ENCODE measurements around the gene PDSS2.

DNA sequence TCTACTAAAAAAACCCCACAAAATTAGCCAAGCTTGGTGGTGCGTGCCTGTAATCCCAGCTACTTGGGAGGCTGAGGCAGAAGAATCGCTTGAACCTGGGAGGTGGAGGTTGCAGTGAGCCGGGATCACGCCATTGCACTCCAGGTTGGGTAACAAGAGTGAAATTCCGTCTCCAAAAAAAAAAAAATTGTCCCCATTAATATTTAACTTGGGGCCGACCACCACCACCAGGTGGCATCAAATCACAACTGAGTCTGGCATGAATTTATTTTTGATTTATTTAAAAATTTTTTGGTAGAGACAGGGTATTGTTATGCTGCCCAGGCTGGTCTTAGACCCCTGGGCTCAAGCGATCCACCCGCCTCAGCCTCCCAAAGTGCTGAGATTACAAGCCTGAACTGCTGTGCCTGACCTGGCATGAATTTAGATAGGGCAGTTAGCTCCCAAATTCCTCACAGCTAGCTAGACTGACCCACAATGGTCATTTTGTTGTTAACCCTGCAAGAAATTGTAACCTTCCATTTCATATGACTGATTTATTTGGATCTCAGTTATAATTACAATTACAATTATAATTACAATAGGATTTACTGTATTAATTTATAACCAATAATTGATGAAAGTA, 326.9 kb downstream of the PDSS2 start:
- TF ChIP-seq MXI1 (IDR thresholded peaks at IDR 0.05; ENCODE audit: low read depth, low read length) (no peak), YY1 (IDR thresholded peaks at IDR 0.05; ENCODE audit: low read depth) (no peak), POLR2AphosphoS5 (IDR thresholded peaks at IDR 0.05; ENCODE audit: low read depth, low read length) (no peak), SMC3 (IDR thresholded peaks at IDR 0.05; ENCODE audit: low read depth, low read length) (peak; percentile 55)
- TF ChIP-seq, protein P1, sequence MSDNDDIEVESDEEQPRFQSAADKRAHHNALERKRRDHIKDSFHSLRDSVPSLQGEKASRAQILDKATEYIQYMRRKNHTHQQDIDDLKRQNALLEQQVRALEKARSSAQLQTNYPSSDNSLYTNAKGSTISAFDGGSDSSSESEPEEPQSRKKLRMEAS (IDR thresholded peaks at IDR 0.05; ENCODE audit: low read depth): no peak
- TF ChIP-seq, protein P2, sequence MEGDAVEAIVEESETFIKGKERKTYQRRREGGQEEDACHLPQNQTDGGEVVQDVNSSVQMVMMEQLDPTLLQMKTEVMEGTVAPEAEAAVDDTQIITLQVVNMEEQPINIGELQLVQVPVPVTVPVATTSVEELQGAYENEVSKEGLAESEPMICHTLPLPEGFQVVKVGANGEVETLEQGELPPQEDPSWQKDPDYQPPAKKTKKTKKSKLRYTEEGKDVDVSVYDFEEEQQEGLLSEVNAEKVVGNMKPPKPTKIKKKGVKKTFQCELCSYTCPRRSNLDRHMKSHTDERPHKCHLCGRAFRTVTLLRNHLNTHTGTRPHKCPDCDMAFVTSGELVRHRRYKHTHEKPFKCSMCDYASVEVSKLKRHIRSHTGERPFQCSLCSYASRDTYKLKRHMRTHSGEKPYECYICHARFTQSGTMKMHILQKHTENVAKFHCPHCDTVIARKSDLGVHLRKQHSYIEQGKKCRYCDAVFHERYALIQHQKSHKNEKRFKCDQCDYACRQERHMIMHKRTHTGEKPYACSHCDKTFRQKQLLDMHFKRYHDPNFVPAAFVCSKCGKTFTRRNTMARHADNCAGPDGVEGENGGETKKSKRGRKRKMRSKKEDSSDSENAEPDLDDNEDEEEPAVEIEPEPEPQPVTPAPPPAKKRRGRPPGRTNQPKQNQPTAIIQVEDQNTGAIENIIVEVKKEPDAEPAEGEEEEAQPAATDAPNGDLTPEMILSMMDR (IDR thresholded peaks at IDR 0.05): peak; percentile 71
- TF ChIP-seq, protein P3, sequence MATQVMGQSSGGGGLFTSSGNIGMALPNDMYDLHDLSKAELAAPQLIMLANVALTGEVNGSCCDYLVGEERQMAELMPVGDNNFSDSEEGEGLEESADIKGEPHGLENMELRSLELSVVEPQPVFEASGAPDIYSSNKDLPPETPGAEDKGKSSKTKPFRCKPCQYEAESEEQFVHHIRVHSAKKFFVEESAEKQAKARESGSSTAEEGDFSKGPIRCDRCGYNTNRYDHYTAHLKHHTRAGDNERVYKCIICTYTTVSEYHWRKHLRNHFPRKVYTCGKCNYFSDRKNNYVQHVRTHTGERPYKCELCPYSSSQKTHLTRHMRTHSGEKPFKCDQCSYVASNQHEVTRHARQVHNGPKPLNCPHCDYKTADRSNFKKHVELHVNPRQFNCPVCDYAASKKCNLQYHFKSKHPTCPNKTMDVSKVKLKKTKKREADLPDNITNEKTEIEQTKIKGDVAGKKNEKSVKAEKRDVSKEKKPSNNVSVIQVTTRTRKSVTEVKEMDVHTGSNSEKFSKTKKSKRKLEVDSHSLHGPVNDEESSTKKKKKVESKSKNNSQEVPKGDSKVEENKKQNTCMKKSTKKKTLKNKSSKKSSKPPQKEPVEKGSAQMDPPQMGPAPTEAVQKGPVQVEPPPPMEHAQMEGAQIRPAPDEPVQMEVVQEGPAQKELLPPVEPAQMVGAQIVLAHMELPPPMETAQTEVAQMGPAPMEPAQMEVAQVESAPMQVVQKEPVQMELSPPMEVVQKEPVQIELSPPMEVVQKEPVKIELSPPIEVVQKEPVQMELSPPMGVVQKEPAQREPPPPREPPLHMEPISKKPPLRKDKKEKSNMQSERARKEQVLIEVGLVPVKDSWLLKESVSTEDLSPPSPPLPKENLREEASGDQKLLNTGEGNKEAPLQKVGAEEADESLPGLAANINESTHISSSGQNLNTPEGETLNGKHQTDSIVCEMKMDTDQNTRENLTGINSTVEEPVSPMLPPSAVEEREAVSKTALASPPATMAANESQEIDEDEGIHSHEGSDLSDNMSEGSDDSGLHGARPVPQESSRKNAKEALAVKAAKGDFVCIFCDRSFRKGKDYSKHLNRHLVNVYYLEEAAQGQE (IDR thresholded peaks at IDR 0.05; ENCODE audit: low read depth, low read length): no peak
